ENCODE measurements around the gene CAMSAP2.

Gene CAMSAP2

DNA sequence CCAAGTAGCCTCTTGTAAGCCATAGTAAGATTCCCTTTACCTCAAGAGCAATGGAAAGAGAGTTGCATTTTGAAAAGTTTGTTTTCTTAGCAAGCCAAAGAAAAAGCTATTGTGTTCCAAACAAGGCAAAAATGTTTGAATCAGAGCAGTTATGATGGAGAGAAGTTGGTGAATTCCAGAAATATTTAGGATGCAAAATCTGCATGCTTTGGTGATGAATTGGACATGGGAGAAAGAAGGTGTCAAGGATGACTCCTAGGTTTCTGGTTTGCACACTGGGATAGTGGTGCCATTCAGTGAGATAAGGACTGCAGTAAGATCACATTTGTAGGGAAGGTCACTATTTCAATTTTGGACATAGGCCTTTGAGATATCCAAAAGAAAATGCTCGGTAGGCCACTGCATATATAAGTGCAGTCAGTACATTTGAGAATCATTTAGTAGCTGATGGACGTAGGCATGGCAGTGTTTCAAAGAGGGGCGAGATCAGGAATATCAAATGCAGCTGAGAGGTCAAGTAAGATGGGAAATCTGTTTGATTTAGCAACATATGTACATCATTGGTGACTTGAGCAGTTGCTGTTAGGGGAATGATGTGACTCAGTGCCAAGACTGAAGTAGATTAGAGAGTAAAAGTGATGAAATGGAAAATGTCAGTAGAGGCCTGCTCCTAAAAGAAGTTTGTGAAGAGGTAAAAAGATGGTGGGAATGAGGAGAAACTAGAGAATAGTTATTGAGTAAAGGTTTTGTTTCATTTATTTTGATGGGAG lies 100.2 kb downstream of the CAMSAP2 start:
- DNase-seq (ENCODE audit: low read depth in 1 of 2, low spot score in 1 of 2): no peak

DNA sequence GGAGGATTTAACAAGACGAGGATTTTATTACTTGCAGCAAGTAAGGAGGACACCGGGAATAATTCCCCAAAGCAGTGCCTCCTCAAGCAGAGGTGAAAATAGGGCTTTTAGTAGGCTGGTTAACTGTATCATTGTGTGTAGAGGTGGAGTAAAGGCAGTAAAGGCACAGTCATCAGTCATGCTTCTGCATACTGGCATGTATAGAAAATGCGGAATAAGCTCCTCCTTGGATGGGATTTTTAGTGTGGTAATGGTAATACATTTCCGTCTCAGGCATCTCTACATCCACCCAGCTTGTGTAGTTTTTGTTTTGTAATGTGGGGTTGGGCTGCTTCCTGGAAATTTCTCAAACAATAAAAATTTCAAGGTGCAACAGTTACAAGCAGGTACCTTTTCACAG lies 106.7 kb downstream of the CAMSAP2 start:
- DNase-seq (ENCODE audit: low read depth in 1 of 2, low spot score in 1 of 2): no peak

DNA sequence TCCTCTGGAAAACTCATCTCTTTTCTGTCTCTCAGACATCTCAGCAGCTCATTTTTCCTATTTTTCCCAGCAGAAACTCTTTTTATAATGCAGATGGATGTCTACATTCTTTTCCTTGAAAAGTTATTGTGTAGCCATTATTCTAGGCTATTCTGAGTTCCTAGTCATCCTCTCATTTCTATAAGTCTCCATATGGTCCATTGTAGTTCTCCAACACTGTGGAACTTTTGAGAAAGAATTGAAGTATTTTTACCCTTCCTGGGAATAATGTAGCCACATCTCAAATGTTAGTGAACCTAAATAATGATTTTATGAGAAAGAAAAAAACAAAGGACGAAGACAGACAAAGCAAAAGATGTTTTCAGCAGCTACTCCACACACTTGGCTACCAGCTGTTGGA lies 107.7 kb downstream of the CAMSAP2 start:
- DNase-seq (ENCODE audit: low read depth in 1 of 2, low spot score in 1 of 2): no peak

DNA sequence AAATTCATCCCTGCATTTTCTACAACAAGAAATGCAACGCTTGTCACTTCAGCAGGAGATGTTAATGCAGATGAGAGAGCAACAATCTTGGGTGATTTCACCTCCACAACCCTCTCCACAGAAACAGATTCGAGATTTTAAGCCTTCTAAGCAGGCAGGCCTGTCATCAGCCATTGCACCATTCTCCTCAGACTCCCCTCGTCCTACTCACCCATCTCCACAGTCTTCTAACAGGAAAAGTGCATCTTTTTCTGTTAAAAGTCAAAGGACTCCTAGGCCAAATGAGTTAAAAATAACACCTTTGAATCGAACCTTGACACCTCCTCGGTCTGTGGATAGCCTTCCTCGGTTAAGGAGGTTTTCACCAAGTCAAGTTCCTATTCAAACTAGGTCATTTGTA lies 110.7 kb downstream of the CAMSAP2 start:
- no peak for DNase-seq (ENCODE audit: low read depth in 1 of 2, low spot score in 1 of 2)

DNA sequence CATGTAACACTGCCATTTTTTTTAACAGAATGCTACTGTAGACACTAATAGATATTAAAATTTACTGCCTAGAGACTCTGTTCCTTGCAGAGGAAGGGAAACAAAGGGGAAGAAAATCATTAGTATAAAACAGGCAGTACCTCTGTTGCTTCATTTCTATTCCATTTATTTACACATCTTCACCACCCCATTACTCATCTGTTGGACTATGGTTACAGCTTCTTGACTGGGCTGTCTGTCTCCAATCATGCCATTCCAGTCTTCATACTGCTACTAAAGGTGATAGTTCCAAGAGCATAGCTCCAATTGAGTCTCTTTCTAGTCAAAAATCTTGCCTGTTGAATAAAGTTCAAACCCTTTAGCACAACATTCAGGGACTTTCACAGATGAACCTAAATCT lies 111.9 kb downstream of the CAMSAP2 start:
- DNase-seq (ENCODE audit: low read depth in 1 of 2, low spot score in 1 of 2): no peak

DNA sequence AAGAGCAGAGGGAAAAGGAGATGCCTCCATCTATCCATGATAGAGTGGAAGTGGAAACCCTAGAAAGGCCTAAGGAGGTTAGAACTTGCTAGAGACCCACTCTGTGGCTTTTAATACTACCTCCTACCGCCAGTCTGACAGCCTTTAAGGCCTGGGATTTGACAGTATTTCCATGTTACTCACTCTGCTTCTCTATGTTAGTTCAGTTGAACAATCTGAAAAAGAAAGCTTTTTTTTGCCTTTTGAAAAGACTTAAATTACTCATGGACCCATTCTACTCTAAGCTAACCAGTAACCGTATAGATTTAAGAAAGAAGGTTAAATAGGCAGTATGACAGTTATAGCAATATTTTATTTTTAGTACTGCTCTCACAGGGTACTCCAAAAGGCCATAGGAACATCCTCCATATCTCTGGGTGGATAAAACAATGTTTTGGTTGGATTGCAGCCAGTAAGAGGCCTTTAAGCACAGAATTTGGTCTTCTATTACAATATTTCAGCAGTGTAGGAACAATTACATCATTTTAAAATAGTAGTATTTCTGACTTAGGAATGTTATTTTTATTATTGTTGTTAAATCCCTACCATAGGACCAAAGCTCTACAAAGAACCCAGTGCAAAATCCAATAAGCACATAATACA lies 118.1 kb downstream of the CAMSAP2 start:
- no peak for DNase-seq (ENCODE audit: low read depth in 1 of 2, low spot score in 1 of 2)

DNA sequence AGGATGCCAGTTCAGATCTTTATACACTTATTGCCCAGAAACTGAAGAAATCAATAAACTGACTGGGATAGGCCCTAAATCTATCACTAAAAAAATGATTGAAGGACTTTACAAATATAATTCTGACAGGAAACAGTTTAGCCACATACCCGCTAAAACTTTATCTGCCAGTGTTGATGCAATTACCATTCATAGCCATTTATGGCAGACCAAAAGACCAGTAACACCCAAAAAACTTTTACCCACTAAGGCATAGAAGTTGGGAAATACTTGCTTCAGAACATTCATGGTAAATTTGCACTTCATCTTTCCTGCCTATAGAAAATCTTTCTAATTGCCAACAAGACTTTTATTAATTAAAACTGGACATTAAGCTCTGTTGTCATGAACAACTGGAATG lies 119.1 kb downstream of the CAMSAP2 start:
- no peak for DNase-seq (ENCODE audit: low read depth in 1 of 2, low spot score in 1 of 2)

DNA sequence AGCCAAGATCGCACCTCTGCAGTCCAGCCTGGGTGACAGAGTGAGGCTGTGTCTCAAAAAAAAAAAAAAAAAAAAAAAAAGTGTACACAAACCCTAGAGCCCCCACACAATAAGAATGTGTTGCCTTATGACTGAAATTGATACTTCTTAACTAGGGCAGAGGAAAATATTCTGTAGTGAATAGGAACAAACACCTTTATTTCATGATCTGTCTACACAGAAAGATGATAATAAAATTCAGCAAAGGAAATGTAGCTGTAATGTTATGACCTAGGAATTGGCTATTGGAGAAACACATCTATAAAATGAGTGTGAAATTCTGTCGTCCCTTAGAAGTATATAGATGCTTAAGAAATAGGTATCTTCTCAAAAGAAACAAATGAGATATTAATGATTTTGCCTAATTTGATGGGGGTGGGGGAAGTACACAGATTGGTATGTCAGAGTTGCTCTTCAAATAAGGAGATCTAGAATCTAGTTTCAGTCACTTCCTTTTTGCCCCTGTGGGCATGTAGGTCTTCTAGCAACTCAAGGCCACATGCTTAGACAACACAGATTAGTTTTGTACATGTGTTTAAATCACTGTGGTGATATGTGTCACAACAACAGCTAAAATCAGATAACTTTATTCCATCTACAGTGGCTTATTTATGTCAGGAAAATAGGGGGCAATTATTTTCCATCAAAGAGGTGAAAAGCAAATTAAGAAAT lies 123.4 kb downstream of the CAMSAP2 start:
- no peak for DNase-seq (ENCODE audit: low read depth in 1 of 2, low spot score in 1 of 2)

DNA sequence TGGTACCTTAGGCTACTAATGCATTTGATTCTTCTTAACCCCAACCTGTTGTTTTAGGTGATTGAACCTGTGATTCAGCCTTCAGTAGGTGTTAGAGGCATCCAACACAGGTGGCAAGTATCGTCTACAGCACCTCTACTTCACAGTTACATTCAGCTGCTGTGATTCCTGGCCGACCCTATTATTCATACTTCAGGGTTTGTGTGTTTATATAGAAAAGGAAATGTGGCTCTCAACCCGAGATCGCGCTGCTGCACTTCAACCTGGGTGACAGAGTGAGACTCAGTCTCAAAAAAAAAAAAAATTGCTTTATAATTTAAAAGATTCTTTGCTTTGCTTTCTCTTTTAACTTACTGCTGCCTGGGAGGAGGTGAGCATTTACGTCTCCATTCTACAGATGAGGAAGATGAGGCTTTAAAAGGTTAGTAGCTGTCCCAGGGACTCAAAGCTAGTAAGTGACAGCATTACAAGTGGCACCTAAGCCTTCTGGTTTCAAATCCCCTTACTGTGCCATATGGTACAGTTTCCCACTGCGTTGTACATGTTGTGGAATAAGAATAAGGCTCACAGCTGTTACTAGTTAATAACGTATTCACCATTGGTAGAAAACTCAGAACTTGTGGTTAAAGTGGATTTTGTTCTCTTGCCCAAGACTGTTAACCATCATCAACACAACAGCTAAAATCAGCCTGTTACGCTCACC lies 124.2 kb downstream of the CAMSAP2 start:
- no peak for DNase-seq (ENCODE audit: low read depth in 1 of 2, low spot score in 1 of 2)

DNA sequence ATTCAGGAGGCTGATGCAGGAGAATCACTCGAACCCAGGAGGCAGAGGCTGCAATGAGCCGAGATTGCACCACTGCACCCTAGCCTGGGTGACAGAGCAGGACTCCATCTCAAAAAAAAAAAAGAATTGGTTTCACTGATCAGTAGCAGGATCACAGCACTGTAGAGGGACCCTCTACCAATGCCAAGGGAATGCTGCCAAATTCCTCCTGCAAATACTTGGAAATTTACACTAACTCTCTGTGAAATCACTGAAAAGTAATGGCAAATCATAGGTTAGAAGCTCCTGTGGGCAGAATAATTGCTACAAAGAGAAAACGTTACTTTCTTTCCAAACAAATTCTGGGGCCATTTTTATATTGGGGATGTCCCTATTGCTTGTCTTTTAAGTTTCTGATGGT lies 127.4 kb downstream of the CAMSAP2 start:
- no peak for DNase-seq (ENCODE audit: low read depth in 1 of 2, low spot score in 1 of 2)

DNA sequence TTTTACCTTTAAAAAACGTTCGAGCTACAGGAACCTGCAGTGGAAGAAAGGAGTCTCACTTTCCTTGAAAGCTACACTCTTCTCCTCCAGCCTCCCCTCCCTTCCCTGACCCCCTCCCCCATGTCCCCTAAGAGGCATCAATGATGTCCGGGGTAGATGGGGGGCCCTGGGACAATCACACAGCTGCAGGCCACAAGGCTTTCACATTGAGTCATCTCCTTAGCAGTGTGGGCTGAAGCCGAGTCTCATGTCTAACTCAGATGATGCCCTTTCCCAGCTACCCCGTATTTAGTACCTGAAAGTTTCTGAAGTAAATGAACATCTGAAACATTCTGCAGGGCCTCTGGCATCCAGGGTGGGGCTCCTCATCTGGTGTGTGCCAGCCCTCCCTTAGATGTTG lies 127.8 kb downstream of the CAMSAP2 start:
- no peak for DNase-seq (ENCODE audit: low read depth in 1 of 2, low spot score in 1 of 2)

DNA sequence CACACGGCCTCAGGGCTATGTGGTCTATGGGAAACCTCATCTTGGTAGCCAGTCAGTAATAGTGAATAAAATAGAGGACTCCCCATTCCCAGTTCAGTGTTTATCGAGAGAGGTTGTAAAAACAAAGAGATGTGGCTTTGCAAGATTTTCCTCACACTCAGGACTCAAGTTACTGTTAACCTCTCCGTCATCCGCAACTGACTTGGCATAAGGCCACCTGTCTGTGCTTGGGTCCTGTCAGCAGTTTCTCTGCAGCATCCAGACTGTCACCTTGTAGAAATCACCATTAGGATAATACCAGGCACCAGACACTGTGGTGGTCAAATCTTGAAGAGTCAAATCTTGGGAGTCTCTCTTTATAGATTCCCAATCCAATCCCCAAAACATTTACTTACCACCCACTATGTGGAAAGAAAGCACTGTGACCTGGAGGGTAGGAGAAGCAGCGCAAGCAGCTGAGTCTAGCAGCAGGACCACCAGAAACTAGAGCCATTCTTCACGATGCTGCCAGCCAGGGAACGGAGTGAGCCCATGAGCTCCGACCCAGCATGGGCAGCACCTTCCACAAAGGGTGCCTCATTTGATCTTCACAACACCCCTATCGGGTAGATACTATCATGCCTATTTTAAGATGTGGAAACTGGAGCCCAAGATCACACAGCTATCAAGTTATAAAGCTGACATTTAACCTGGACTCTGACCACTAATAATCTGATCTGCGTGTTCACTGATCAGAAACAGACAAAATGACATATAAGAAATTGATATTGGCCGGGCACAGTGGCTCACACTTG lies 128.5 kb downstream of the CAMSAP2 start:
- no peak for DNase-seq (ENCODE audit: low read depth in 1 of 2, low spot score in 1 of 2)

DNA sequence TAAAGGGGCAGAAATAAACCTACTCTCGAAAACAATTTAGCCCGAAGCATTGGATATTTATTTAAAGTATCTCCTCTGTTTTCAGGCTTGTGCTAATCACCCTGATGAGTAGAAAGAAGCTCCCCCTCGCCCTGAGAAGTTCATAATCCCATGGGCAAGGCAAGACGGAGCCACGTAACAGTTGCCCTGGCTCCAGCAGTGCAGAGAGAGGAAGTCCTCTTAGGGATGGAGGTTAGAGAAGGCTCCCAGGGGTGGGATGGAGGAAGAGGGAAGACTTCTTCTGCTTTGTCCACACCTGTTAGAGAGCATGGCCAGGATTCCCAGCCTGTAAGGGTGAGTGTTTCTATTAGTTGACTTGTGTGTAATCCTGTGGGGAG lies 130.7 kb downstream of the CAMSAP2 start:
- no peak for DNase-seq (ENCODE audit: low read depth in 1 of 2, low spot score in 1 of 2)

DNA sequence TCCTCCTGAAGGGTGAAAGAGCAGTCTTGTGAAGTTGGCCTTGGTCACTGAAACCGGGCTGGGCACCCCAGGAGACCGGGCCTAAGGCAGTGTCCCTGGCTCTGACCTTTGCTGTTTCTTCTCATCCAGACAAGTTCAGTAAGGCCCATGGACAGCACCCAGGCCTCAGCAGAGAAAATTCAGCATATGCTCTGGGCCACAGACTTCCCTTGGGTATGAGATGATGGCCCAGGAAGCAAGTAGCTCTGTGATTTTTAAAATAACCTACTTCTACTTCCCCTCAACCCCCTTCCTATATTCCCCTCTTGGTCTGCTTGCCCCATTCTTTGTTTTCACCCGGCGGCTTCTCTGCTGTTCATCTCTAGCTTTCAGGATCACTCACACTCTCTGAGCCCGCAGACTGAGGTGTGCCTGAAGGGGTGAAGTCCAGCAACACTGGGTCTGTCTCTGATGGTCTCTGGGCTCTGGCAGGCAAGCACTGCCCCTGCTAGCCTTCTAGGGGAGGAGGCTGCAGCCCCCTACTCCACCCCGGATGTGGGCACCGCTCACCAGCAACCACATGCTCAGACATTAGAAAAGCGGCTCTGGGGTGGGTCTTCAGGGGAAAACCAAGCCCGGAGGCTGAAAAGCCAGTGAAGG lies 131.2 kb downstream of the CAMSAP2 start:
- no peak for DNase-seq (ENCODE audit: low read depth in 1 of 2, low spot score in 1 of 2)

DNA sequence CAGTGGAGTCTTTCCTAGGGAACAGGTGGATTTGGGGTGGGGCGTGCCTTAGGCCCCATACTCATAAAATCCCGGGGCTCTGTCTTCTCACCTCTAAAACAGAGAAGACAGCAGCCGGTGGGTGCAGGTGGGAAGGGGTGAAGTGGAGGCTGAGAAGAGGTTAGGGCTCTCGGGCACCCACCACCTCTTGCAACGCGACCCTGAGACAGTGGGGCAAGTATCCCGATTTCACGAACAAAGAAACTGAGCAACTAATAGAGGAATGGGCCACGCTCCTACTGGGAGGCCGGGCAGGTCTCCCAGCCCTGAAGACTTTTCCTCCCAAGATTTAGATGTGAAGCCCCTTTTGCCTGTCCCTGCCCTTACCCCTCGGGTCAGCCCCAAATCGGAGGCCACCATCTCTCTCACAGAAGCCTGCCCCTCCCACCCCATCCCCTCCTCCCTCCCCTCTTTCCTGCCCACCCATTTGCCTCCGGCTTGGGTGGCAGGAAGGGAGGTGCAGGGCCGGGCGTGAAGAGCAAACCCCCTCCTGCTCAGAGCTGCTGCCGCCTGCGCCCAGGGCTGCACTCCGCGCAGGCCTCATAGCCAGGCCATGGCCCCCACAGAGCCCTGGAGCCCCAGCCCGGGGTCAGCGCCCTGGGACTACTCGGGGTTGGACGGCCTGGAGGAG lies 133.9 kb downstream of the CAMSAP2 start, which contains the start of gene GPR25:
TSS of gene GPR25 (plus strand) at position 536 of the 670 bp plus-strand sequence. CDS start at position 593, 57 bp downstream.
- no peak for DNase-seq (ENCODE audit: low read depth in 1 of 2, low spot score in 1 of 2)

DNA sequence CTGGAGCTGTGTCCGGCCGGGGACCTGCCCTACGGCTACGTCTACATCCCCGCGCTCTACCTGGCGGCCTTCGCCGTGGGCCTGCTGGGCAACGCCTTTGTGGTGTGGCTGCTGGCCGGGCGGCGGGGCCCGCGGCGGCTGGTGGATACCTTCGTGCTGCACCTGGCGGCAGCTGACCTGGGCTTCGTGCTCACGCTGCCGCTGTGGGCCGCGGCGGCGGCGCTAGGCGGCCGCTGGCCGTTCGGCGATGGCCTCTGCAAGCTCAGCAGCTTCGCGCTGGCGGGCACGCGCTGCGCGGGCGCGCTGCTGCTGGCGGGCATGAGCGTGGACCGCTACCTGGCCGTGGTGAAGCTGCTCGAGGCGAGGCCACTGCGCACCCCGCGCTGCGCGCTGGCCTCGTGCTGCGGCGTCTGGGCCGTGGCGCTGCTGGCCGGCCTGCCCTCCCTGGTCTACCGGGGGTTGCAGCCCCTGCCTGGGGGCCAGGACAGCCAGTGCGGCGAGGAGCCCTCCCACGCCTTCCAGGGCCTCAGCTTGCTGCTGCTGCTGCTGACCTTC lies 134.5 kb downstream of the CAMSAP2 start:
- DNase-seq (ENCODE audit: low read depth in 1 of 2, low spot score in 1 of 2): no peak

DNA sequence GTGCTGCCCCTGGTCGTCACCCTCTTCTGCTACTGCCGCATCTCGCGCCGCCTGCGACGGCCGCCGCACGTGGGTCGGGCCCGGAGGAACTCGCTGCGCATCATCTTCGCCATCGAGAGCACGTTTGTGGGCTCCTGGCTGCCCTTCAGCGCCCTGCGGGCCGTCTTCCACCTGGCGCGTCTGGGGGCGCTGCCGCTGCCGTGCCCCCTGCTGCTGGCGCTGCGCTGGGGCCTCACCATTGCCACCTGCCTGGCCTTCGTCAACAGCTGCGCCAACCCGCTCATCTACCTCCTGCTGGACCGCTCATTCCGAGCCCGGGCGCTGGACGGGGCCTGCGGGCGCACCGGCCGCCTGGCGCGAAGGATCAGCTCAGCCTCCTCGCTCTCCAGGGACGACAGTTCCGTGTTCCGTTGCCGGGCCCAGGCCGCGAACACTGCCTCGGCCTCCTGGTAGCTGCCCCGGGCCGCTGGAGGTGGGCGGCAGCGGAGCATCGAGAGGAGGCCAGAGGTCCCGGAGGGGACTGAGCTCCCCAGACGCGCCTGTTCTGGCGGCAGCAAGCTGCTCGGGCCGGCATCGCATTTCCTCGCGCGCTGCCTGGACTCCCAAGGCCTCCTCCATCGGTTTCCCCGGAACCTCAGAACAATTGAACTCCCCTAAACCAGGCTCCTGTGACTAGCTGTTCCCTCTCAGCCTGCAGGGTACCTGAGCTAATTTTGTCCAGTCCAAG lies 135.1 kb downstream of the CAMSAP2 start:
- no peak for DNase-seq (ENCODE audit: low read depth in 1 of 2, low spot score in 1 of 2)

DNA sequence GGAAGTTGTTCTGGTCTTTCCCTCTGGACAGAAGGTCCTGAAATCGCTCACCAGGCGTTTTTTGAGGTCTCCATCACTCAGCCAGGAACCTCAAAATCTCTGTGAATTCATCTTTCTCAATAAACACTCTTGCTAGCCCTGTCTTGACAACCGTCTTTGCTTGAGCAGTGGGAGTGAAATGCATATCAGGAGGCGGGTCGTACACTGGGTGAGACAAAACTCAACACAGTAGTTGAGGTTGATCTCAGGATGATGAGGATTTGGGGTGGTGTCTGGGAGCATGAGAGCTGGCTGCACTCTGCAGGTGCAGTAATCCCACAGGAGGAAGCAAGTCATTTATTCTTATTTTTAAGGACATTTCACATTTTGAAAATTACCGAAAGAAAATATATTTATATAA lies 136.0 kb downstream of the CAMSAP2 start:
- no peak for DNase-seq (ENCODE audit: low read depth in 1 of 2, low spot score in 1 of 2)

DNA sequence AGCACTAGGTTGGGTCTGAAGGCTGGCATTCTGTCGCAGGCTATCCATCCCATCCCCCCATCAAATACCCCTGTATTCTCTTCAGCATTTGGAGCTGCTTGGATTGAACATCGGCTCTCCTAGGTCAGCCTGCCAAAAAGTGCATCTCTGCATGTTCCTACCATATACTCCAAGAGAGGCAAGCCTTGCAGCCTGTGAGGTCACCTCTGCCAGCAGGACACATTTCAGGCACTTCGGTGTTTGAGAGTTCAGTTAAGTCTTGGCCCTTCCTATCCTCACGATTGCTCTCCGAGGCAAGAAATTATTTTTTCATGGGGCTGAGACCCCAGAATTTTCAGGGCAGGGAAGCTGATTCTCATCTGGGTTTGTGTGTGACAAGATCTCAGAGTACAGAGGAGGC lies 136.7 kb downstream of the CAMSAP2 start:
- no peak for DNase-seq (ENCODE audit: low read depth in 1 of 2, low spot score in 1 of 2)

All from activated T-helper 1 cell treated with anti-CD3 and anti-CD28 coated beads, Interleukin-2, amount 50 U/mL, for 16 hours (primary cell).